Measurements from ENCODE around the gene ATRAID. TPM values are rescaled to one million over a fixed set of nuclear protein-coding genes. Genes with fewer than 3 reads are reported as not detected.

Gene ATRAID
- total and polyA plus RNA-seq, 2 of the 8 experiments (the other 6 are each of a cell fraction or from before 2014, with no cell fraction given), result 109 to 280 TPM

DNA sequence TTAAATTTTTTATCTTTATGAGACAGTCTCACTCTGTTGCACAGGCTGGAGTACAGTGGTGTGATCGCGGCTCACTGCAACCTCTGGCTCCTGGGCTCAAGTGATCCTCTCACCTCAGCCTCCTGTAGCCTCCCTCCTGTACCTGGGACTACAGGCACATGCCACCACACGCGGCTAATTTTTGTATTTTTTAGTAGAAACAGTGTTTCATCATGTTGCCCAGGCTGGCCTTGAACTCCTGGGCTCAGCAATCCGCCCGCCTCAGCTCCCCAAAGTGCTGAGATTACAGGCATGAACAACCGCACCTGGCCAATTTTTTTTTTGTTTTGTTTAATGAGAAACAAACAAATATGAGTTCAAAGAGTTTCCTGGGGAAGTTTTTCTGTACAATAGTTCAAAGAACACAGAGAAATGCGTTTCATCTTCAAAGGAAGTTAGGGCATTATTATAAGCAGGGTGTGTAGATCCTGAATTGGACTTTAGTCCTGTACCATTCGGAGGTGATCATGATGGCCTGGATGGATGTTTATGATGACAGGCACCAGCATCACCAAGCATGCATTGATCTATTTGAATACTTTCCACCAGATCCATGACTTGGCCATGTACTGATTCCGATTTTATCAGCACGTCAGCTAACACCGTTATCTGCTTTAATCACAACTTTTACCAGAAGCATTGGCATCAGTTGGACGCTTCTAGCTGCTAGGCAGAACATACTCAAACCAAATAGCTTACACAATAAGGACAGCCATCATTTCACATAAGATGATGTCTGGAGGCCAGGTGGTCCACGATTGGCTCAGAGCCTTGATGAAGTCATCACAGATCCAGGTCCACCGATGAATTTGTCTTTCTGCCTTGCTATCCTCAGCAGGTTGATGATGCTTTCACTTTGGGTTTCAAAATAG lies 34.1 kb upstream of the ATRAID start:
- Histone ChIP-seq H3K4me2 (ENCODE audit: insufficient read depth in 1 of 2, low read depth in 2 of 2, low read length in 2 of 2) (no peak overlapping the region), H3K79me2 (ENCODE audit: control insufficient read depth in 1 of 2, insufficient read depth in 2 of 2, low read length in 2 of 2) (no peaks in the 10 kb centered on the region), H3K56ac (replicated peaks; ENCODE audit: insufficient read length, low read depth, low read length) (no peak overlapping the region), H2BK120ac (replicated peaks; ENCODE audit: low read depth, low read length) (no peak overlapping the region), H2BK12ac (ENCODE audit: low read depth, low read length) (no peak overlapping the region), H3K23me2 (ENCODE audit: low read depth, low read length) (no peaks in the 10 kb centered on the region), H3K36me3 (ENCODE audit: control insufficient read depth in 2 of 4, insufficient read depth in 4 of 4, low read length in 3 of 4) (no peaks in the 10 kb centered on the region), H3K27me3 (replicated peaks in 1 of 4; ENCODE audit: control insufficient read depth in 3 of 4, extremely low read depth in 1 of 4, insufficient read depth in 3 of 4, low read length in 3 of 4) (no peaks in the 10 kb centered on the region; a peak in 1 of 7 replicates), H3K9me3 (ENCODE audit: insufficient read depth in 2 of 2, low read depth in 1 of 2, low read length in 1 of 2) (no peaks in the 10 kb centered on the region), H4K8ac (ENCODE audit: extremely low read depth, insufficient read depth, low read length) (no peak overlapping the region), H4K91ac (replicated peaks; ENCODE audit: insufficient read length, low read length) (no peak overlapping the region), H4K5ac (ENCODE audit: insufficient read length, low read depth, low read length) (no peak overlapping the region), H3K4me3 (ENCODE audit: extremely low read depth in 1 of 4, insufficient read depth in 2 of 4, low read depth in 3 of 4, low read length in 4 of 4) (no peak overlapping the region), H3K18ac (ENCODE audit: extremely low read depth, low read length) (no peak overlapping the region), H3K4ac (replicated peaks; ENCODE audit: insufficient read length, low read depth, low read length) (no peak overlapping the region), H2BK15ac (ENCODE audit: low read length) (no peak overlapping the region), H3K14ac (ENCODE audit: insufficient read length) (no peak overlapping the region), H3K27ac (ENCODE audit: low read depth, low read length) (no peak overlapping the region), H3K9ac (replicated peaks in 1 of 4; ENCODE audit: extremely low read depth in 1 of 4, low read depth in 3 of 4, low read length in 3 of 4) (no peak overlapping the region), H2BK5ac (ENCODE audit: low read depth, low read length) (no peak overlapping the region), H3K4me1 (replicated peaks in 1 of 4; ENCODE audit: control insufficient read depth in 3 of 4, insufficient read depth in 4 of 4, low read length in 3 of 4) (no peaks in the 10 kb centered on the region), H2BK20ac (ENCODE audit: low read length) (no peak overlapping the region), H2AFZ (ENCODE audit: low read length) (no peak overlapping the region), H2AK5ac (ENCODE audit: low read depth, low read length) (no peak overlapping the region), H4K20me1 (replicated peaks in 1 of 2; ENCODE audit: control insufficient read depth in 1 of 2, insufficient read depth in 2 of 2, low read length in 2 of 2) (no peaks in the 10 kb centered on the region), H3K79me1 (ENCODE audit: low read depth, low read length) (no peaks in the 10 kb centered on the region), H3K23ac (ENCODE audit: insufficient read length) (no peak overlapping the region)
- FAIRE-seq (no peak), DNase-seq (ENCODE audit: low read depth in 1 of 2, low spot score in 2 of 2) (no peak)
- WGBS, 2 experiments (ENCODE audit: extremely low coverage in 1 of 2, insufficient coverage in 1 of 2, insufficient read length in 1 of 2, insufficient replicate concordance in 2 of 2, low coverage in 1 of 2, low lambda C conversion rate in 2 of 2, missing lambda C conversion rate in 1 of 2), result 93% methylated on average over 15 of the region's 15 CpGs; no CpG with 5 or more reads in 1 of the 2 experiments
- ChIA-PET CTCF (ENCODE audit: partially characterized antibody) (interaction anchor here (0.6 to 5.0 kb wide), 6 partner anchors 8 to 1297 kb away, joined by 3 to 26 read pairs (median 4); no protein-coding TSS in a partner anchor), POLR2A (ENCODE audit: partially characterized antibody) (interaction anchor here (0.9 to 1.0 kb wide), 2 partner anchors 29 to 31 kb away, joined by 3 to 4 read pairs; partner anchors contain the start of gene TCF23)
- no peak for TF ChIP-seq ZNF274 (IDR thresholded peaks at IDR 0.05; ENCODE audit: borderline replicate concordance, extremely low read depth, low read length)

Measured in H1 (cell line).